A549 (cell line): ENCODE measurements around the gene TYK2.

Source experiments
- CEBPB ChIP-seq, 2 experiments: fragments of >200 bp in 1 of 2; sonication (Bioruptor Twin) in 1 of 2; formaldehyde crosslinking in 1 of 2; IDR thresholded peaks; 2 replicates each; pipeline ENCODE4 v1.6.1; 2012 to 2016
- CHD2 ChIP-seq: fragments of 150-350 bp; IDR thresholded peaks from 2 replicates; pipeline ENCODE4 v1.6.1; 2014; ENCODE audit warnings: low read length; ENCODE audit not compliant: partially characterized antibody
- EP300 ChIP-seq, 2 experiments: fragments of >200 bp; sonication (Bioruptor Twin); formaldehyde crosslinking; IDR thresholded peaks; 2 replicates in 1 of 2; 3 replicates in 1 of 2; pipeline ENCODE4 v1.6.1; 2016 to 2017
- KDM1A ChIP-seq: fragments of 200-600 bp; sonication (generic); IDR thresholded peaks from 2 replicates; pipeline ENCODE4 v1.6.1; 2016; ENCODE audit warnings: low read depth, mild to moderate bottlenecking
- MYC ChIP-seq: IDR thresholded peaks from 2 replicates; pipeline ENCODE4 v1.6.1; 2012; ENCODE audit warnings: mild to moderate bottlenecking, inconsistent platforms, low read length, improper control_type of control experiment, borderline replicate concordance
- POLR2A ChIP-seq: IDR thresholded peaks from 2 replicates; pipeline ENCODE4 v1.6.1; 2012; ENCODE audit warnings: mild to moderate bottlenecking, low read length
- TF ChIP-seq, protein P1 (sequence below): fragments of >200 bp; sonication (Bioruptor Twin); formaldehyde crosslinking; IDR thresholded peaks from 3 replicates; pipeline ENCODE4 v1.5.1; 2016
- TF ChIP-seq, protein P2 (sequence below): fragments of 450-650 bp; IDR thresholded peaks from 2 replicates; pipeline ENCODE4 v1.6.1; 2014; ENCODE audit warnings: antibody characterized with exemption

DNA sequence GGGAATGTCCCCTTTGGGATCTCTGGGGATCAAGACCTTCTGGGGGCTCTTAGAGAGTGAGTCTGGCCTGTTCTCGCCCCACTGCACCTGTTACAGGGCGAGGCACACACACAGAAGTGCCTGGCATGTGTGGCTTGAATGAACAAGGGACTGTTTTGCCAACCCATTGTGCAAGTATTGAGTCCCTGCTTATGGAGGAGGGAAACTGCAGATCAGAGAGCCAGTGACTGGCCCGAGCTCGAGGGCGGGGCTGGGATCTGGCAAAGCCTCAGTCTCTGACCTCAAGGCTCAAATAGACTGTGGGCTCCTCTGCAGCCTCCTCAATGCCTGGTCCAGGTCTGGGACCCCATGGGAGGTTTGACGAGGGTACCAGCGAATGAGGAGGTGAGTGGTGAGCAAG, 52.6 kb downstream of the TYK2 start:
- TF ChIP-seq, protein P1, sequence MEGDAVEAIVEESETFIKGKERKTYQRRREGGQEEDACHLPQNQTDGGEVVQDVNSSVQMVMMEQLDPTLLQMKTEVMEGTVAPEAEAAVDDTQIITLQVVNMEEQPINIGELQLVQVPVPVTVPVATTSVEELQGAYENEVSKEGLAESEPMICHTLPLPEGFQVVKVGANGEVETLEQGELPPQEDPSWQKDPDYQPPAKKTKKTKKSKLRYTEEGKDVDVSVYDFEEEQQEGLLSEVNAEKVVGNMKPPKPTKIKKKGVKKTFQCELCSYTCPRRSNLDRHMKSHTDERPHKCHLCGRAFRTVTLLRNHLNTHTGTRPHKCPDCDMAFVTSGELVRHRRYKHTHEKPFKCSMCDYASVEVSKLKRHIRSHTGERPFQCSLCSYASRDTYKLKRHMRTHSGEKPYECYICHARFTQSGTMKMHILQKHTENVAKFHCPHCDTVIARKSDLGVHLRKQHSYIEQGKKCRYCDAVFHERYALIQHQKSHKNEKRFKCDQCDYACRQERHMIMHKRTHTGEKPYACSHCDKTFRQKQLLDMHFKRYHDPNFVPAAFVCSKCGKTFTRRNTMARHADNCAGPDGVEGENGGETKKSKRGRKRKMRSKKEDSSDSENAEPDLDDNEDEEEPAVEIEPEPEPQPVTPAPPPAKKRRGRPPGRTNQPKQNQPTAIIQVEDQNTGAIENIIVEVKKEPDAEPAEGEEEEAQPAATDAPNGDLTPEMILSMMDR: no peak
- TF ChIP-seq CEBPB (IDR thresholded peaks at IDR 0.05) (no peak), POLR2A (no peak), CHD2 (no peak), KDM1A (no peak), EP300 (IDR thresholded peaks at IDR 0.05) (no peak), MYC (no peak)
- TF ChIP-seq, protein P2, sequence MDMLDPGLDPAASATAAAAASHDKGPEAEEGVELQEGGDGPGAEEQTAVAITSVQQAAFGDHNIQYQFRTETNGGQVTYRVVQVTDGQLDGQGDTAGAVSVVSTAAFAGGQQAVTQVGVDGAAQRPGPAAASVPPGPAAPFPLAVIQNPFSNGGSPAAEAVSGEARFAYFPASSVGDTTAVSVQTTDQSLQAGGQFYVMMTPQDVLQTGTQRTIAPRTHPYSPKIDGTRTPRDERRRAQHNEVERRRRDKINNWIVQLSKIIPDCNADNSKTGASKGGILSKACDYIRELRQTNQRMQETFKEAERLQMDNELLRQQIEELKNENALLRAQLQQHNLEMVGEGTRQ: no peak
